HCT116 (cell line): Measurements from ENCODE around the gene PPP1R36. TPM values are rescaled to one million over a fixed set of nuclear protein-coding genes. Genes with fewer than 3 reads are reported as not detected.

ENCODE experiments used
- ATAC-seq: fragments of 200-7000 bp; cut with Tn5 transposase; 2 replicates; pipeline ENCODE4 v1.9.1; 2020; ENCODE audit warnings: mild to moderate bottlenecking, moderate library complexity
- Bru-seq: library from RNA; stranded (reverse); fragments of 400-500 nt; gene quantifications from one replicate; lab custom pipeline; 2021; lab: Mats Ljungman, UMichigan
- BruChase-seq, 2 experiments: library from RNA; stranded (reverse); fragments of 400-500 nt; gene quantifications; one replicate each; lab custom pipeline; 2021; lab: Mats Ljungman, UMichigan
- BruUV-seq: library from RNA; stranded (reverse); fragments of 400-500 nt; replicated peaks from 2 replicates; lab custom pipeline; 2021; lab: Mats Ljungman, UMichigan
- CTCF ChIA-PET: fragments of 300-600 bp; sonication (Branson Sonifier 250); formaldehyde crosslinking; loops from one replicate; lab custom pipeline; 2021; ENCODE audit warnings: antibody characterized with exemption; lab: Charles Lee
- POLR2A ChIA-PET: fragments of 300-600, 350-600 bp; sonication (Branson Sonifier 250); formaldehyde crosslinking; loops from one replicate; lab custom pipeline; 2021; ENCODE audit warnings: antibody characterized with exemption; lab: Charles Lee
- RAD21 ChIA-PET, 2 experiments: fragments of 300-600 bp; sonication (Branson Sonifier 250); formaldehyde crosslinking; loops; one replicate each; lab custom pipeline; 2023; ENCODE audit warnings: low total read pairs in 2 of 2; ENCODE audit not compliant: uncharacterized antibody in 2 of 2, unreplicated experiment in 2 of 2, low non-redundant PET in 1 of 2; lab: Charles Lee
- DNase-seq: peaks from one replicate; pipeline ENCODE4 v3.0.0-alpha.2; 2010; ENCODE audit warnings: low read depth, low spot score
- H2AFZ ChIP-seq: fragments of 200-600 bp; shearing (Covaris generic), sonication (generic); 2 replicates; pipeline ENCODE4 v1.6.1; 2017; ENCODE audit warnings: low read depth, mixed run types, mixed read lengths, antibody characterized with exemption, low read length; ENCODE audit not compliant: poor library complexity, severe bottlenecking
- H3K27ac ChIP-seq: 2 replicates; pipeline ENCODE4 v1.5.1; 2012; ENCODE audit warnings: low read depth, low read length
- H3K27me3 ChIP-seq: fragments of 200-600 bp; sonication (generic); 2 replicates; pipeline ENCODE4 v1.6.1; 2016; ENCODE audit warnings: mixed run types, low read length, mixed read lengths; ENCODE audit not compliant: insufficient read depth
- H3K36me3 ChIP-seq, 2 experiments: fragments of 200-500 bp in 1 of 2; fragments of 200-600 bp in 1 of 2; sonication (Bioruptor generic) in 1 of 2; sonication (generic) in 1 of 2; 2 replicates each; pipeline versions ENCODE4 v1.5.1 to v1.6.1; 2014 to 2016; ENCODE audit warnings: low read length in 2 of 2, inconsistent platforms in 1 of 2, mixed read lengths in 1 of 2, mixed run types in 1 of 2; ENCODE audit not compliant: insufficient read depth in 2 of 2, control insufficient read depth in 1 of 2
- H3K4me1 ChIP-seq, 2 experiments: fragments of 200-600 bp in 1 of 2; sonication (generic) in 1 of 2; 2 replicates each; pipeline versions ENCODE4 v1.5.1 to v1.6.1; 2012 to 2017; ENCODE audit warnings: low read length in 2 of 2, inconsistent platforms in 1 of 2, mild to moderate bottlenecking in 1 of 2, mixed read lengths in 1 of 2, mixed run types in 1 of 2, moderate library complexity in 1 of 2; ENCODE audit not compliant: insufficient read depth in 2 of 2, control insufficient read depth in 1 of 2
- H3K4me2 ChIP-seq: fragments of 200-600 bp; sonication (generic); 2 replicates; pipeline ENCODE4 v1.6.1; 2017; ENCODE audit warnings: mixed run types, low read length, mixed read lengths
- H3K4me3 ChIP-seq, 2 experiments: fragments of 200-600 bp in 1 of 2; sonication (generic) in 1 of 2; replicated peaks in 1 of 2; 2 replicates each; pipeline ENCODE4 v1.5.1; 2011 to 2016; ENCODE audit warnings: low read length in 2 of 2, control low read depth in 1 of 2, low read depth in 1 of 2, mild to moderate bottlenecking in 1 of 2, mixed read lengths in 1 of 2, mixed run types in 1 of 2
- H3K79me2 ChIP-seq: fragments of 200-600 bp; sonication (generic); 2 replicates; pipeline ENCODE4 v1.6.1; 2017; ENCODE audit warnings: mild to moderate bottlenecking, mixed run types, low read length, moderate library complexity, mixed read lengths; ENCODE audit not compliant: insufficient read depth
- H3K9ac ChIP-seq: fragments of 200-600 bp; sonication (generic); 2 replicates; pipeline ENCODE4 v1.6.1; 2016; ENCODE audit warnings: low read length, mixed read lengths
- H3K9me2 ChIP-seq: fragments of 200-600 bp; sonication (generic), shearing (Covaris generic); 2 replicates; pipeline ENCODE4 v1.6.1; 2017; ENCODE audit warnings: mixed run types, mild to moderate bottlenecking, moderate library complexity; ENCODE audit not compliant: insufficient read depth
- H3K9me3 ChIP-seq, 2 experiments: fragments of 200-500 bp in 1 of 2; fragments of 200-600 bp in 1 of 2; sonication (Bioruptor generic) in 1 of 2; sonication (generic) in 1 of 2; 2 replicates each; pipeline ENCODE4 v1.6.1; 2014 to 2017; ENCODE audit warnings: low read length in 2 of 2, mixed read lengths in 2 of 2, inconsistent platforms in 1 of 2, low read depth in 1 of 2, mild to moderate bottlenecking in 1 of 2, mixed run types in 1 of 2, moderate library complexity in 1 of 2; ENCODE audit not compliant: control insufficient read depth in 1 of 2, insufficient read depth in 1 of 2
- H4K20me1 ChIP-seq: fragments of 200-600 bp; sonication (generic), shearing (Covaris generic); 2 replicates; pipeline ENCODE4 v1.6.1; 2017; ENCODE audit warnings: mixed run types, mild to moderate bottlenecking, moderate library complexity; ENCODE audit not compliant: insufficient read depth
- ATF3 ChIP-seq: IDR thresholded peaks from 2 replicates; pipeline ENCODE4 v1.6.1; 2012
- CBX3 ChIP-seq: IDR thresholded peaks from 2 replicates; pipeline ENCODE4 v1.6.1; 2012; ENCODE audit warnings: low read depth
- CEBPB ChIP-seq: IDR thresholded peaks from 2 replicates; pipeline ENCODE4 v1.6.1; 2012; ENCODE audit warnings: low read depth
- EGR1 ChIP-seq: IDR thresholded peaks from 2 replicates; pipeline ENCODE4 v1.6.1; 2012; ENCODE audit warnings: low read depth
- ELF1 ChIP-seq: IDR thresholded peaks from 2 replicates; pipeline ENCODE4 v1.6.1; 2012; ENCODE audit warnings: low read depth, borderline replicate concordance
- FOSL1 ChIP-seq: IDR thresholded peaks from 2 replicates; pipeline ENCODE4 v1.6.1; 2012; ENCODE audit warnings: low read depth
- JUND ChIP-seq: IDR thresholded peaks from 2 replicates; pipeline ENCODE4 v1.6.1; 2012
- POLR2A ChIP-seq: IDR thresholded peaks from 2 replicates; pipeline ENCODE4 v1.7.0; 2011; ENCODE audit warnings: borderline replicate concordance; ENCODE audit not compliant: insufficient read depth, insufficient read length; ENCODE audit errors: extremely low read depth
- POLR2AphosphoS5 ChIP-seq: IDR thresholded peaks from 2 replicates; pipeline ENCODE4 v1.6.1; 2011; ENCODE audit warnings: mild to moderate bottlenecking, low read depth, low read length, moderate library complexity
- RAD21 ChIP-seq: IDR thresholded peaks from 2 replicates; pipeline ENCODE4 v1.6.1; 2012; ENCODE audit warnings: low read depth, mild to moderate bottlenecking
- REST ChIP-seq: IDR thresholded peaks from 2 replicates; pipeline ENCODE4 v1.6.1; 2012; ENCODE audit warnings: low read depth
- SIN3A ChIP-seq: IDR thresholded peaks from 2 replicates; pipeline ENCODE4 v1.6.1; 2012; ENCODE audit warnings: low read depth
- SP1 ChIP-seq: IDR thresholded peaks from 2 replicates; pipeline ENCODE4 v1.6.1; 2012; ENCODE audit warnings: low read depth
- SRF ChIP-seq: IDR thresholded peaks from 2 replicates; pipeline ENCODE4 v1.6.1; 2012; ENCODE audit warnings: low read depth
- TCF7L2 ChIP-seq: IDR thresholded peaks from 2 replicates; pipeline ENCODE4 v1.7.0; 2011; ENCODE audit warnings: borderline replicate concordance, inconsistent platforms; ENCODE audit not compliant: insufficient read depth, insufficient read length; ENCODE audit errors: extremely low read depth
- YY1 ChIP-seq: IDR thresholded peaks from 2 replicates; pipeline ENCODE4 v1.6.1; 2011; ENCODE audit warnings: low read length, low read depth, moderate library complexity, mild to moderate bottlenecking; ENCODE audit not compliant: insufficient replicate concordance; ENCODE audit errors: extremely low read depth
- ZFX ChIP-seq: fragments of 450-650 bp; IDR thresholded peaks from 2 replicates; pipeline ENCODE4 v1.6.1; 2017
- intact Hi-C: fragments of 100-400 bp; cut with micrococcal nuclease; formaldehyde crosslinking; loops from 2 replicates; pipeline ENCODE4 v1.10.0; 2022
- long read RNA-seq: library from polyadenylated mRNA; unstranded; transcript quantifications from one replicate; pipeline ENCODE4 v2.0.0, GENCODE V29; 2021; ENCODE audit not compliant: unreplicated experiment
- polyA plus RNA-seq: library from polyadenylated mRNA; unstranded; fragments of >200 nt; gene quantifications from 2 replicates; pipeline ENCODE4 v1.2.1, GENCODE V29; 2012; ENCODE audit warnings: missing spikeins
- total RNA-seq: library from RNA; stranded (reverse); gene quantifications from one replicate; pipeline ENCODE4 v1.2.1, GENCODE V29; 2021; ENCODE audit not compliant: unreplicated experiment
- TF ChIP-seq, protein P1 (sequence below): IDR thresholded peaks from 2 replicates; pipeline ENCODE4 v1.6.1; 2012

The PPP1R36 gene
- total RNA-seq (0.47 TPM), Bru-seq, nascent RNA (percentile 21 among the genes with signal in this experiment), BruChase-seq, experiment 1, labeled RNA remaining after a 6-hour chase (percentile 19 among the genes with signal in this experiment), BruChase-seq, experiment 2, labeled RNA remaining after a 2-hour chase (percentile 21 among the genes with signal in this experiment)
- polyA plus RNA-seq: 0.21 and 0.26 TPM in 2 replicates
- long read RNA-seq: 0 reads

DNA sequence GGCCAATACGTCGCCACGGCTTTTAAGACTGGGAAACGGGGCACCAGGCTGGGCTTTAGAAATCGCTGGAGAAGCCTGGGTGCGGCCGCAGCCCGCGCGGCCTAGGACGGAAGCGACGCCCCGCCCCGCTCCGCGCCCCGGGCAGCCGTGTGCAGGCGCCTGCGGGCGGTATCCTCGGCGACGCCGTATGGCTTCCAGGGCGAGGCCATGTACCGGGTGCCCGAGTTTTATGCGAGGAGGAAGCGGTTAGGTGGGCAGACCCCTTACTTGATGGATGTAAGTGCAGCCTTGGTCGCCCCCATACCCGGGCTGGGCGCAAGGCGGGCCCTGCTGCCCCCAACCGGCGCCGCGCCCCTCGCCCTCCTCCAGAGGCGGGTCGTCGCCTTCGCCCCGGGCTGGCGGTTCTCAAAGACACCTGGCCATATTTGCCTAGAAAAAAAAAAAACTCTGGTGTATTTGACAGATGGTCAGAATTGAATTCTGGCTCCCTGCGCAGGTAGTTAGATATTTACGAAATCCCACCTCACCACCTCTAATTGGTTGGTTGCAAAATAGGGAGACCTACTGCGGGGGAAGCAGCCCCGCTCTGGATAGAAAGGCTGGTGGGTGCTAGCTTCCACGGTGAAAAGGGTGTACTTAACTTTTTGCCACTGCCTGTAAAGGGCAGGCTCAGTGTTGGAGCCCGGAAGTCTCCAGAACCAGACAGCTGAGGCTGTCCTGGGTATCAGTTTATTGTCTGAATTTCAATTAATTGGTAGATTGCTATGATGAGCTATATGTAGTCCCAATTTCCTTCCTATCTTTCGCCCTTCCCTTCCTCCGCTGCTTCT lies at the start of gene PPP1R36:
Gene PPP1R36 (plus strand): TSS at position 171 of the 830 bp plus-strand sequence. CDS start 37 bp downstream, at position 208.
- H3K27me3 ChIP-seq: no peaks in the 10 kb centered on the region
- no peaks in the 10 kb centered on the region for H3K79me2 ChIP-seq
- no peak for ATAC-seq
- no peaks in the 10 kb centered on the region for H3K36me3 ChIP-seq
- H3K9ac ChIP-seq: no peak within 1 kb of the TSS
- BruUV-seq: no TSS peak
- H3K9me2 ChIP-seq: no peaks in the 10 kb centered on the region
- no peak within 1 kb of the TSS for H3K4me2 ChIP-seq
- no peak for TF ChIP-seq ATF3
- no peaks in the 10 kb centered on the region for H3K9me3 ChIP-seq
- no peaks in the 10 kb centered on the region for H4K20me1 ChIP-seq
- H3K27ac ChIP-seq: no peak within 1 kb of the TSS
- RAD21 ChIA-PET: no interaction called here
- no peak within 1 kb of the TSS for H3K4me3 ChIP-seq
- POLR2A ChIA-PET: no interaction called here
- CTCF ChIA-PET: no interaction called here
- no peaks in the 10 kb centered on the region for H3K4me1 ChIP-seq
- DNase-seq: no peak
- H2AFZ ChIP-seq: no peak within 1 kb of the TSS
- intact Hi-C loops: loop anchor here (10.0 kb wide), 1 partner anchor 85 kb away; no protein-coding TSS in a partner anchor

DNA sequence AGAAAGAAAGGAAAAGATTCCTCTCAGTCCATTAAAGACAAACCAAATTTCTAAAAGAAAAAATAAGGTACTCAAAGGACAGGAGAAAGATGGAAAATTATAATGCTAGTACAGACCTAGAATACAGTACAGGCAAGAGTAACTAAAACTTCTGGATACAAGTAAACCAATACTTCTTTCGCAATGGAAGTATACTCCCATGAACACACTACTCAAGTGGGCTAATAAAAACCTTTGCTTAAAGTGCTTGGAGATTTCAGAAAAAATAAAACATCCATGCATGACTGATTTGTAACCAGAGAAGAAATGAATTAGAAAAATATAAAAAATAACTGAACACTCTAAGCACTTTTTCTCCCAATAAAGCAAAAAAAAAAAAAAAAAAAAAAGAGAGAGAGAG lies 49.7 kb upstream of the PPP1R36 start:
- CTCF ChIA-PET: no interaction called here
- Histone ChIP-seq H2AFZ (no peak overlapping the region), H4K20me1 (no peaks in the 10 kb centered on the region), H3K79me2 (peaks cover 57% of the 10 kb centered on the region), H3K9me2 (no peaks in the 10 kb centered on the region), H3K27me3 (no peaks in the 10 kb centered on the region), H3K4me2 (no peak overlapping the region), H3K36me3 (peaks cover 0 to 8% of the 10 kb centered on the region in 2 experiments; a peak in 3 of 4 replicates), H3K9ac (no peak overlapping the region), H3K4me3 (no peak overlapping the region), H3K9me3 (no peaks in the 10 kb centered on the region), H3K27ac (no peak overlapping the region), H3K4me1 (peaks cover 26 to 30% of the 10 kb centered on the region in 2 experiments)
- ATAC-seq (no peak), DNase-seq (no peak)
- RAD21 ChIA-PET: no interaction called here
- POLR2A ChIA-PET: no interaction called here
- BruUV-seq: no TSS peak
- intact Hi-C loops: no loop called here
- no peak for TF ChIP-seq REST
- no peak for TF ChIP-seq SRF
- no peak for TF ChIP-seq ZFX
- TF ChIP-seq TCF7L2: no peak
- TF ChIP-seq POLR2A: no peak
- TF ChIP-seq, protein P1, sequence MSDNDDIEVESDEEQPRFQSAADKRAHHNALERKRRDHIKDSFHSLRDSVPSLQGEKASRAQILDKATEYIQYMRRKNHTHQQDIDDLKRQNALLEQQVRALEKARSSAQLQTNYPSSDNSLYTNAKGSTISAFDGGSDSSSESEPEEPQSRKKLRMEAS: no peak
- no peak for TF ChIP-seq YY1
- TF ChIP-seq SIN3A: no peak
- no peak for TF ChIP-seq EGR1
- no peak for TF ChIP-seq CBX3
- TF ChIP-seq POLR2AphosphoS5: no peak
- no peak for TF ChIP-seq RAD21
- TF ChIP-seq SP1: no peak
- no peak for TF ChIP-seq CEBPB
- TF ChIP-seq ELF1: no peak
- TF ChIP-seq FOSL1: no peak
- TF ChIP-seq JUND: no peak
